NCI-H187 (cell line): Measurements from ENCODE around the gene CIAO3.
A peak's percentile ranks its signal among the peaks of the same experiment; 100 is the strongest.
"Not testable (repeated sequence)": the region's sequence is repeated elsewhere in the genome, so short reads cannot be mapped to it uniquely, and the experiment has no call there.

Experiments used
- DNase-seq, 2 experiments: peaks; one replicate each; lab custom pipeline; 2025; lab: John Stamatoyannopoulos, UW

CIAO3 gene

GRCh38 chr16:740764-741505 is at the start of gene CIAO3:
Gene CIAO3, minus strand, starts transcription at chr16:740997. Its CDS starts 12 bp downstream, at chr16:740985.
- DNase-seq: peak; percentile 91 to 95

GRCh38 chr16:790086-790485 is 49.3 kb upstream of the CIAO3 start:
- DNase-seq: no peak

- no peak for DNase-seq
Measured at GRCh38 chr16:789191-789850, 48.5 kb upstream of the CIAO3 start.

GRCh38 chr16:788399-789126 is 47.8 kb upstream of the CIAO3 start, which contains the start of gene CHTF18:
Gene CHTF18, plus strand, starts transcription at chr16:788620. Its CDS starts 65 bp downstream, at chr16:788685.
- peak; percentile 86 to 93 for DNase-seq

GRCh38 chr16:787978-788398 is 47.2 kb upstream of the CIAO3 start, which contains the start of gene RPUSD1:
Gene RPUSD1, minus strand, starts transcription at chr16:788381. Its CDS starts 644 bp downstream, at chr16:787737.
- DNase-seq: no peak

- DNase-seq: no peak
Measured at GRCh38 chr16:787321-787966, 46.6 kb upstream of the CIAO3 start.

- DNase-seq: no peak
Measured at GRCh38 chr16:785563-786535, 45.1 kb upstream of the CIAO3 start.

GRCh38 chr16:784431-784830 is 43.6 kb upstream of the CIAO3 start:
- no peak for DNase-seq

GRCh38 chr16:783404-784161 is 42.8 kb upstream of the CIAO3 start:
- no peak for DNase-seq

- DNase-seq: no peak
Measured at GRCh38 chr16:782766-783403, 42.1 kb upstream of the CIAO3 start.

- DNase-seq: no peak
Measured at GRCh38 chr16:782258-782657, 41.5 kb upstream of the CIAO3 start.

- DNase-seq: no peak
Measured at GRCh38 chr16:781346-782010, 40.7 kb upstream of the CIAO3 start.

GRCh38 chr16:780296-780695 is 39.5 kb upstream of the CIAO3 start:
- DNase-seq: no peak

- DNase-seq: no peak
Measured at GRCh38 chr16:779561-779960, 38.8 kb upstream of the CIAO3 start.

GRCh38 chr16:778909-779527 is 38.2 kb upstream of the CIAO3 start:
- no peak for DNase-seq

- DNase-seq: no peak
Measured at GRCh38 chr16:778447-778846, 37.6 kb upstream of the CIAO3 start.

- DNase-seq: no peak
Measured at GRCh38 chr16:777826-778225, 37.0 kb upstream of the CIAO3 start.

- no peak for DNase-seq
Measured at GRCh38 chr16:776824-777223, 36.0 kb upstream of the CIAO3 start.

GRCh38 chr16:776298-776697 is 35.5 kb upstream of the CIAO3 start:
- not testable (repeated sequence) for DNase-seq
